PC-9 (cell line): ENCODE measurements around the gene BOK.

ENCODE experiments used
- EZH2 ChIP-seq: fragments of 200-600 bp; sonication (generic); IDR thresholded peaks from 2 replicates; pipeline ENCODE4 v1.8.0; 2017; ENCODE audit warnings: antibody characterized with exemption, low read depth
- TF ChIP-seq, protein P1 (sequence below): fragments of 200-600 bp; sonication (generic); conservative IDR thresholded peaks from 2 replicates; pipeline ENCODE4 v1.6.1; 2017; ENCODE audit warnings: mixed run types, antibody characterized with exemption, mild to moderate bottlenecking, moderate library complexity

DNA sequence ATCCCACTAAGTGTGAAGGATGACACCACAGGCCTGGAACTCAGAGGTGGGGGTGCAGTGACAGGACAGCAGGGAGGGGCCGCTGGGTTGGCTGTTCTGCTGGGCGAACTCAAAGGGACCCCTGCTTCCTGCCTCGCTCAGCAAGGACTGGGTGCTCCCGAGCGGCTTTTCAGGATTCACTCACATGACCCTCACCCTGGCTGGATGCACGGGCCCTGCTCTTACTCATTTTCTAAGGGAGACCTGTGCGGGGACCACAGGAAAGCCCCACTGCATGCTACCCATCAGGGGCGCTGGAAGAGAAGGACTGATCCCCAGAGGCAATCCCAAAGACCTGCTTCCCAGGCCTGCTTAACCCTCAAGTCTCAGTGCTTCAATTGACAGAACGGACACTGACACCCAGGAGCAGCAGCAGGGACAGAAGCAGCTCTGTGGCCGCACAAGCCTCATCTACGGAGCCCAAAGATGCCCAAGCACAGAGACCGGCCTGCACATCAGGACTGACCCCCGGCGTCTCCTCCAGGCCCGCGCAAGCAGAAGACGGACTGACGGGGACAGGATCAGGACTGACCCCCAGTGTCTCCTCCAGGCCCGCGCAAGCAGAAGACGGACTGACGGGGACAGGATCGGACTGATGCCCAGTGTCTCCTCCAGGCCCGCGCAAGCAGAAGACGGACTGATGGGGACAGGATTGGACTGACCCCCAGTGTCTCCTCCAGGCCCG is 48.8 kb downstream of the BOK start:
- TF ChIP-seq, protein P1, sequence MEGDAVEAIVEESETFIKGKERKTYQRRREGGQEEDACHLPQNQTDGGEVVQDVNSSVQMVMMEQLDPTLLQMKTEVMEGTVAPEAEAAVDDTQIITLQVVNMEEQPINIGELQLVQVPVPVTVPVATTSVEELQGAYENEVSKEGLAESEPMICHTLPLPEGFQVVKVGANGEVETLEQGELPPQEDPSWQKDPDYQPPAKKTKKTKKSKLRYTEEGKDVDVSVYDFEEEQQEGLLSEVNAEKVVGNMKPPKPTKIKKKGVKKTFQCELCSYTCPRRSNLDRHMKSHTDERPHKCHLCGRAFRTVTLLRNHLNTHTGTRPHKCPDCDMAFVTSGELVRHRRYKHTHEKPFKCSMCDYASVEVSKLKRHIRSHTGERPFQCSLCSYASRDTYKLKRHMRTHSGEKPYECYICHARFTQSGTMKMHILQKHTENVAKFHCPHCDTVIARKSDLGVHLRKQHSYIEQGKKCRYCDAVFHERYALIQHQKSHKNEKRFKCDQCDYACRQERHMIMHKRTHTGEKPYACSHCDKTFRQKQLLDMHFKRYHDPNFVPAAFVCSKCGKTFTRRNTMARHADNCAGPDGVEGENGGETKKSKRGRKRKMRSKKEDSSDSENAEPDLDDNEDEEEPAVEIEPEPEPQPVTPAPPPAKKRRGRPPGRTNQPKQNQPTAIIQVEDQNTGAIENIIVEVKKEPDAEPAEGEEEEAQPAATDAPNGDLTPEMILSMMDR = no peak
- TF ChIP-seq EZH2 = no peak
